ENCODE measurements around the gene PVALEF.

Gene PVALEF

GRCh38 chr17:81132770-81133723, 32.3 kb upstream of the PVALEF start:
- H3K4me3 ChIP-seq (ENCODE audit: low read length) = no peak overlapping the region
- TF ChIP-seq CTCF (IDR thresholded peaks at IDR 0.05; ENCODE audit: insufficient read depth, low read depth, low read length, missing control alignments) = no peak

GRCh38 chr17:81134064-81134781, 31.1 kb upstream of the PVALEF start:
- DNase-seq (ENCODE audit: low read depth) = no peak
- TF ChIP-seq CTCF (IDR thresholded peaks at IDR 0.05; ENCODE audit: insufficient read depth, low read depth, low read length, missing control alignments) = no peak
- no peak overlapping the region for H3K4me3 ChIP-seq (ENCODE audit: low read length)

More at GRCh38 chr17:81132770-81133723, 32.3 kb upstream of the PVALEF start:
- DNase-seq (ENCODE audit: low read depth) = no peak

- no peak for DNase-seq (ENCODE audit: low read depth)
- H3K4me3 ChIP-seq (ENCODE audit: low read length) = no peak overlapping the region
- no peak for TF ChIP-seq CTCF (IDR thresholded peaks at IDR 0.05; ENCODE audit: insufficient read depth, low read depth, low read length, missing control alignments)
Observed at GRCh38 chr17:81135505-81136278, 29.6 kb upstream of the PVALEF start.

GRCh38 chr17:81136366-81136765, 28.9 kb upstream of the PVALEF start:
- H3K4me3 ChIP-seq (ENCODE audit: low read length) = no peak overlapping the region
- no peak for TF ChIP-seq CTCF (IDR thresholded peaks at IDR 0.05; ENCODE audit: insufficient read depth, low read depth, low read length, missing control alignments)
- no peak for DNase-seq (ENCODE audit: low read depth)

GRCh38 chr17:81137248-81137647, 28.1 kb upstream of the PVALEF start:
- no peak for TF ChIP-seq CTCF (IDR thresholded peaks at IDR 0.05; ENCODE audit: insufficient read depth, low read depth, low read length, missing control alignments)
- no peak for DNase-seq (ENCODE audit: low read depth)
- no peak overlapping the region for H3K4me3 ChIP-seq (ENCODE audit: low read length)

GRCh38 chr17:81138083-81138482, 27.2 kb upstream of the PVALEF start:
- H3K4me3 ChIP-seq (ENCODE audit: low read length) = no peak overlapping the region
- no peak for TF ChIP-seq CTCF (IDR thresholded peaks at IDR 0.05; ENCODE audit: insufficient read depth, low read depth, low read length, missing control alignments)
- DNase-seq (ENCODE audit: low read depth) = no peak

All from epithelial cell of esophagus (primary cell).